RWPE1 (cell line): ENCODE data around the gene TCEANC.

ENCODE experiments used
- CTCF ChIA-PET: fragments of 350-600 bp; sonication (Branson Sonifier 250); formaldehyde crosslinking; extraction: SDS; loops from one replicate; lab custom pipeline; 2021; lab: Yijun Ruan, JAX
- POLR2A ChIA-PET: fragments of 400-600 bp; formaldehyde crosslinking; extraction: SDS; loops from one replicate; lab custom pipeline; 2020; ENCODE audit warnings: antibody characterized with exemption; ENCODE audit not compliant: low non-redundant PET; lab: Yijun Ruan, JAX
- DNase-seq: peaks from one replicate; pipeline ENCODE4 v3.0.0; 2012; ENCODE audit warnings: low spot score
- H3K27ac ChIP-seq: fragments of 450-650 bp; 2 replicates; pipeline ENCODE4 v1.5.1; 2017
- CTCF ChIP-seq: fragments of 450-650 bp; conservative IDR thresholded peaks from 2 replicates; pipeline ENCODE4 v1.5.1; 2017; ENCODE audit warnings: low read depth, mild to moderate bottlenecking

The TCEANC gene

GRCh38 chrX:13699183-13699826, 46.4 kb downstream of the TCEANC start:
- no peak for TF ChIP-seq CTCF
- ChIA-PET POLR2A (no interaction called here), CTCF (no interaction called here)
- H3K27ac ChIP-seq: no peak overlapping the region
- peak; percentile 46 for DNase-seq

GRCh38 chrX:13700380-13700779, 47.4 kb downstream of the TCEANC start:
- H3K27ac ChIP-seq: no peak overlapping the region

GRCh38 chrX:13702111-13702789, 49.3 kb downstream of the TCEANC start:
- no peak overlapping the region for H3K27ac ChIP-seq
- no peak for TF ChIP-seq CTCF
- no peak for DNase-seq
- CTCF ChIA-PET: no interaction called here
- POLR2A ChIA-PET: no interaction called here

More at GRCh38 chrX:13700380-13700779, 47.4 kb downstream of the TCEANC start:
- ChIA-PET POLR2A (no interaction called here), CTCF (no interaction called here)
- no peak for TF ChIP-seq CTCF
- DNase-seq: no peak

GRCh38 chrX:13703135-13703534, 50.2 kb downstream of the TCEANC start:
- ChIA-PET CTCF (interaction anchor here (0.6 kb wide), 2 partner anchors 10 to 53 kb away, joined by 3 to 4 read pairs; no protein-coding TSS in a partner anchor), POLR2A (no interaction called here)
- no peak for TF ChIP-seq CTCF
- no peak overlapping the region for H3K27ac ChIP-seq
- no peak for DNase-seq

GRCh38 chrX:13703589-13703988, 50.6 kb downstream of the TCEANC start:
- ChIA-PET CTCF (no interaction called here), POLR2A (no interaction called here)
- H3K27ac ChIP-seq: no peak overlapping the region

GRCh38 chrX:13711141-13711540, 58.2 kb downstream of the TCEANC start:
- DNase-seq: no peak
- no peak for TF ChIP-seq CTCF
- POLR2A ChIA-PET: no interaction called here
- no peak overlapping the region for H3K27ac ChIP-seq
- CTCF ChIA-PET: no interaction called here

More at GRCh38 chrX:13703589-13703988, 50.6 kb downstream of the TCEANC start:
- no peak for TF ChIP-seq CTCF
- DNase-seq: no peak
